Measurements from ENCODE around the gene CSF1. TPM values are rescaled to one million over a fixed set of nuclear protein-coding genes. Genes with fewer than 3 reads are reported as not detected.
A peak's percentile ranks its signal among the peaks of the same experiment; 100 is the strongest.

Gene CSF1
- polyA plus RNA-seq, 3 donors = 0.11 to 0.69 (median 0.38) TPM

DNA sequence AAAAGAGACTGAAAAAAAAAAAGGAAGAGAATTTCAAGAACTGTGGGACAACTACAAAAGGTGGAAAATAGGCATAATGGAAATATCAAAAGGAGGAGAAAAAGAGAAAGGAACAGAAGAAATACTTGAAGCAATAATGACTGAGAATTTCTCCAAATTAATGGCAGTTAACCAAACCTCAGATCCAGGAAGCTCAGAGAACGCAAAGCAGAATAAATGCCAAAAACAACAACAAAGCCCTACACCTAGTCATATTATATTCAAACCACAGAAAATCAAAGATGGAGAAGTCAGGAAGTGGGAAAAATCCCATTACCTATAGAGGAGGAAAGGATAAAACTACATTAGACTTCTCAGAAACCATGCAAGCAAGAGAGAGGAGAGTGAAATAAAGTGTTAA lies 53.2 kb downstream of the CSF1 start:
- intact Hi-C loops (cut with micrococcal nuclease) = no loop called here
- no peak overlapping the region for H2AFZ ChIP-seq (ENCODE audit: insufficient read depth, low read depth, low read length, poor library complexity, severe bottlenecking)

GRCh38 chr1:109969146-109969829 lies 58.6 kb downstream of the CSF1 start:
- Mint-ChIP-seq H3K4me1 (peaks cover 6% of the 10 kb centered on the region), H3K27ac (no peak overlapping the region), H3K4me3 (no peak overlapping the region), H3K27me3 (ENCODE audit: low read depth in 3 of 3) (peaks cover 0 to 2% (median 2%) of the 10 kb centered on the region in 3 donors), H3K9me3 (peaks cover 2 to 12% (median 6%) of the 10 kb centered on the region in 7 donors), H3K36me3 (no peaks in the 10 kb centered on the region)
- TF ChIP-seq, protein P1, sequence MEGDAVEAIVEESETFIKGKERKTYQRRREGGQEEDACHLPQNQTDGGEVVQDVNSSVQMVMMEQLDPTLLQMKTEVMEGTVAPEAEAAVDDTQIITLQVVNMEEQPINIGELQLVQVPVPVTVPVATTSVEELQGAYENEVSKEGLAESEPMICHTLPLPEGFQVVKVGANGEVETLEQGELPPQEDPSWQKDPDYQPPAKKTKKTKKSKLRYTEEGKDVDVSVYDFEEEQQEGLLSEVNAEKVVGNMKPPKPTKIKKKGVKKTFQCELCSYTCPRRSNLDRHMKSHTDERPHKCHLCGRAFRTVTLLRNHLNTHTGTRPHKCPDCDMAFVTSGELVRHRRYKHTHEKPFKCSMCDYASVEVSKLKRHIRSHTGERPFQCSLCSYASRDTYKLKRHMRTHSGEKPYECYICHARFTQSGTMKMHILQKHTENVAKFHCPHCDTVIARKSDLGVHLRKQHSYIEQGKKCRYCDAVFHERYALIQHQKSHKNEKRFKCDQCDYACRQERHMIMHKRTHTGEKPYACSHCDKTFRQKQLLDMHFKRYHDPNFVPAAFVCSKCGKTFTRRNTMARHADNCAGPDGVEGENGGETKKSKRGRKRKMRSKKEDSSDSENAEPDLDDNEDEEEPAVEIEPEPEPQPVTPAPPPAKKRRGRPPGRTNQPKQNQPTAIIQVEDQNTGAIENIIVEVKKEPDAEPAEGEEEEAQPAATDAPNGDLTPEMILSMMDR (IDR thresholded peaks at IDR 0.05) = no peak
- 53% methylated on average over 3 of the region's 3 CpGs for WGBS (ENCODE audit: insufficient coverage)
- Histone ChIP-seq H3K36me3 (replicated peaks in 1 of 2; ENCODE audit: control insufficient read depth in 1 of 2, insufficient read depth in 2 of 2, low read length in 2 of 2) (no peaks in the 10 kb centered on the region), H3K79me2 (ENCODE audit: insufficient read depth, low read length) (no peaks in the 10 kb centered on the region), H3K4me1 (ENCODE audit: control insufficient read depth in 1 of 2, insufficient read depth in 2 of 2, low read length in 2 of 2) (no peaks in the 10 kb centered on the region), H3K9ac (ENCODE audit: insufficient read depth, low read length, poor library complexity, severe bottlenecking) (no peak overlapping the region), H3K27ac (ENCODE audit: low read depth in 1 of 2, low read length in 2 of 2) (no peak overlapping the region), H3K4me3 (replicated peaks in 1 of 3; ENCODE audit: low read depth in 2 of 3, low read length in 3 of 3) (no peak overlapping the region), H3K27me3 (ENCODE audit: control insufficient read depth in 2 of 2, insufficient read depth in 2 of 2, low read length in 2 of 2) (no peaks in the 10 kb centered on the region), H3K9me3 (replicated peaks in 1 of 2; ENCODE audit: control insufficient read depth in 1 of 2, insufficient read depth in 1 of 2, low read length in 2 of 2) (peaks cover 3 to 5% of the 10 kb centered on the region in 2 donors), H4K20me1 (ENCODE audit: insufficient read depth, low read length) (no peaks in the 10 kb centered on the region), H2AFZ (ENCODE audit: insufficient read depth, low read depth, low read length, poor library complexity, severe bottlenecking) (no peak overlapping the region), H3K4me2 (replicated peaks; ENCODE audit: extremely low read depth, low read length, poor library complexity, severe bottlenecking) (no peak overlapping the region)
- intact Hi-C loops (cut with micrococcal nuclease) = loop anchor here in 1 of 2 donors (5.0 kb wide), 1 partner anchor 47 kb away; no protein-coding TSS in a partner anchor
- peak; percentile 16 to 46 (median 24) for DNase-seq

More for the DNA sequence above, 53.2 kb downstream of the CSF1 start:
- no peaks in the 10 kb centered on the region for H3K27me3 ChIP-seq (ENCODE audit: control insufficient read depth in 2 of 2, insufficient read depth in 2 of 2, low read length in 2 of 2)
- H3K4me1 Mint-ChIP-seq = no peaks in the 10 kb centered on the region
- no peak overlapping the region for H3K27ac Mint-ChIP-seq
- H3K27me3 Mint-ChIP-seq (ENCODE audit: low read depth in 3 of 3) = peaks cover 0 to 5% (median 4%) of the 10 kb centered on the region in 3 donors
- no peaks in the 10 kb centered on the region for H3K4me1 ChIP-seq (ENCODE audit: control insufficient read depth in 1 of 2, insufficient read depth in 2 of 2, low read length in 2 of 2)
- H3K9me3 Mint-ChIP-seq = peaks cover 0 to 7% (median 2%) of the 10 kb centered on the region in 7 donors
- no peak for DNase-seq
- no peak overlapping the region for H3K9ac ChIP-seq (ENCODE audit: insufficient read depth, low read length, poor library complexity, severe bottlenecking)
- H3K4me3 Mint-ChIP-seq = no peak overlapping the region
- H3K27ac ChIP-seq (ENCODE audit: low read depth in 1 of 2, low read length in 2 of 2) = no peak overlapping the region
- no peaks in the 10 kb centered on the region for H3K79me2 ChIP-seq (ENCODE audit: insufficient read depth, low read length)
- no peaks in the 10 kb centered on the region for H3K36me3 ChIP-seq (replicated peaks in 1 of 2; ENCODE audit: control insufficient read depth in 1 of 2, insufficient read depth in 2 of 2, low read length in 2 of 2)
- H3K9me3 ChIP-seq (replicated peaks in 1 of 2; ENCODE audit: control insufficient read depth in 1 of 2, insufficient read depth in 1 of 2, low read length in 2 of 2) = no peaks in the 10 kb centered on the region
- H3K36me3 Mint-ChIP-seq = no peaks in the 10 kb centered on the region
- H3K4me2 ChIP-seq (replicated peaks; ENCODE audit: extremely low read depth, low read length, poor library complexity, severe bottlenecking) = no peak overlapping the region
- TF ChIP-seq, protein P1 (IDR thresholded peaks at IDR 0.05) = no peak
- H4K20me1 ChIP-seq (ENCODE audit: insufficient read depth, low read length) = no peaks in the 10 kb centered on the region
- no CpG with 5 or more reads among the region's 1 CpG for WGBS (ENCODE audit: insufficient coverage)
- H3K4me3 ChIP-seq (replicated peaks in 1 of 3; ENCODE audit: low read depth in 2 of 3, low read length in 3 of 3) = no peak overlapping the region

Measured in CD14-positive monocyte (primary cell).